BLaER1 treated with 17β-estradiol and CSF1 and Interleukin-3, amounts not matched to agents 10 nM and 100 nM (cell line): ENCODE measurements around the gene DMRT1.
"Not testable (repeated sequence)": the region's sequence is repeated elsewhere in the genome, so short reads cannot be mapped to it uniquely, and the experiment has no call there.

ENCODE experiments used
- H3K27ac ChIP-seq, 11 experiments: shearing (Covaris generic); formaldehyde crosslinking; 2 replicates each; pipeline ENCODE4 v1.8.1; 2022
- H3K27me3 ChIP-seq, 11 experiments: shearing (Covaris generic); formaldehyde crosslinking; 2 replicates each; pipeline ENCODE4 v1.8.1; 2022
- H3K36me3 ChIP-seq, 11 experiments: shearing (Covaris generic); formaldehyde crosslinking; 2 replicates each; pipeline ENCODE4 v1.8.1; 2022
- H3K4me1 ChIP-seq, 10 experiments: shearing (Covaris generic); formaldehyde crosslinking; 2 replicates each; pipeline ENCODE4 v1.8.1; 2022
- H3K4me2 ChIP-seq, 11 experiments: shearing (Covaris generic); formaldehyde crosslinking; 2 replicates each; pipeline ENCODE4 v1.8.1; 2022
- H3K4me3 ChIP-seq, 10 experiments: shearing (Covaris generic); formaldehyde crosslinking; 2 replicates each; pipeline ENCODE4 v1.8.1; 2022
- H3K9ac ChIP-seq, 11 experiments: shearing (Covaris generic); formaldehyde crosslinking; 2 replicates each; pipeline ENCODE4 v1.8.1; 2022
- H3K9me3 ChIP-seq, 11 experiments: shearing (Covaris generic); formaldehyde crosslinking; replicated peaks in 1 of 11; 2 replicates each; pipeline ENCODE4 v1.8.1; 2022
- H4K20me1 ChIP-seq, 11 experiments: shearing (Covaris generic); formaldehyde crosslinking; 2 replicates each; pipeline ENCODE4 v1.8.1; 2022
- Cebpa-rat ChIP-seq, 11 experiments: shearing (Covaris generic); IDR thresholded peaks; 2 replicates each; pipeline ENCODE4 v1.8.1; 2022

DMRT1 gene

DNA sequence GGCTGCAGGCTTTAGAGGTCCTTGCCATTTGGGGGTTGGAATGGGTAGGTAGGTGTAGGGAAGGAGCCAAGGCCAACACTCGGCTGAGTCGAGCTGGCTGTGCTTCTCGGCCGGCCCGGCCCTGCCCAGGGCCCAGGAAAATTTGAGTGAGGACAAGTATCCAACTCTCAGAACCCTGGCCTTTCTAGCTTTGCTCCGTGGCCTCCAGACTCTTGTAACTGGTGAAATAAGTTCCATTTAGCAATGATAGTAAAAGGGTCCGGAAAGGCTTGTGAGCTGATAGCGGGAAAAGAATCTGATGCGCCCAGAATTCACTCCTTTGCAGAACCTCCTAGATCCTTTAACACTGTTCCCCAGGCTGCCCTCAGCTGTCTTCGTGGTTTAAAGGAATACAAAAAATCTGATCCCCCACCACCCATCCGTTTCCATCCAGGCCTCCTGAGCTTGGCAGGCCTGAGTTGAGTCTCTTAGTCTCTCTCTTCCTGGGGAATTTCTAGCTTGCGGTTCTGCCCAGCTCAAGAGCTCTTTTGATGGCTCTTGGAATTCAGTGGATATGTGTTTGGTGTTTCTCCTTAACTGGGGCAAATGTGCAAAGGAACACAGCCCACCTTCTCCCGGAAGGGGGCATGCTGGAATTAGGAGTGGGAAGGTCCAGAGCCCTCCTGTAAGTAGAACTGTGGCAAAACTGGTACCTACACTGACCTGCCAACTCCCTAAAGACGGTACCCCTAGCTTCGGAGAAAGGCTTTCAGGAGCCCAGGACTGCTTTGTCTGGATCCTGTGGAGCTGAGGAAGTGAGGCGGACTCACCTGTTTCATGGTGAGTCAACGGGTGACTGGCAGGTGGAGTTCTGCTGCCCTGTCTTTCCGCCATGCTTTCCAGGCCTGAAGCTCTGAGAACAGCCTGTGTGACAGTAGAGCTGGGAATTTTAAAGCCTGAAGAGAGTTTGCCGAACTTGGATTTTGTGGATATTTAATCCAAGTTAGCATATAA lies 136.6 kb downstream of the DMRT1 start:
- Histone ChIP-seq H3K4me2 (no peak overlapping the region), H3K36me3 (no peaks in the 10 kb centered on the region), H3K27me3 (peaks cover 91 to 99% (median 97%) of the 10 kb centered on the region in 11 experiments), H3K4me1 (0 out of 20 replicates have a peak, but pooled peaks cover 0 to 3% (median 0%) of the 10 kb centered on the region in 10 experiments), H3K9me3 (peaks cover 47 to 62% (median 54%) of the 10 kb centered on the region in 11 experiments), H4K20me1 (no peaks in the 10 kb centered on the region), H3K9ac (no peak overlapping the region), H3K4me3 (no peak overlapping the region), H3K27ac (no peak overlapping the region)
- no peak for TF ChIP-seq Cebpa-rat (IDR thresholded peaks at IDR 0.05)

- no peak for TF ChIP-seq Cebpa-rat (IDR thresholded peaks at IDR 0.05)
- H3K27me3 ChIP-seq: peaks cover 77 to 86% (median 78%) of the 10 kb centered on the region in 11 experiments
Measured at GRCh38 chr9:979983-980382, 138.5 kb downstream of the DMRT1 start.

DNA sequence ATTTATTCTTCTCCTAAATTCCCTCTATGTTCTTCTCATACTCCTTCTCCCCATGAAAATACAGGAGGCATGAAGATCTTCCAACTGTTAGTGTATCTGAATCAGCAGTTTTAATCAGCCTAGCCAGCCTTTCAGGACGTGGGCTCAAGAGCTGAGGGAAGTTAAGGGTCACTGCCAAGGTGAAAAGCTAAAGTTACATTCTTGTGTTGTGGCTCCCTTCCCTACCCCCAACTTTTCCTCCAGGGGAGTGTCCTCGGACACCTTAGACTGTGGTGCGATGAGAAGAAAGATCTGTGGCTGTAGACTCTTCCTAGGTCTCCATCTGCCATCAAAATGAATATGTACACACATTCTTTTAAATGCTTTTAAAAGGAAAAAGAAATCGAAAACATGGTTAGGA lies 139.1 kb downstream of the DMRT1 start:
- Histone ChIP-seq H3K4me3 (no peak overlapping the region), H3K4me2 (no peak overlapping the region), H3K4me1 (0 out of 20 replicates have a peak, but pooled peaks cover 0 to 3% (median 0%) of the 10 kb centered on the region in 10 experiments), H4K20me1 (no peaks in the 10 kb centered on the region), H3K9me3 (peaks cover 22 to 37% (median 29%) of the 10 kb centered on the region in 11 experiments), H3K27me3 (peaks cover 70 to 79% (median 72%) of the 10 kb centered on the region in 11 experiments), H3K27ac (no peak overlapping the region), H3K36me3 (no peaks in the 10 kb centered on the region), H3K9ac (no peak overlapping the region)
- TF ChIP-seq Cebpa-rat (IDR thresholded peaks at IDR 0.05): no peak

More at GRCh38 chr9:979983-980382, 138.5 kb downstream of the DMRT1 start:
- Histone ChIP-seq H3K27ac (no peak overlapping the region), H3K9ac (no peak overlapping the region), H4K20me1 (no peaks in the 10 kb centered on the region), H3K4me2 (no peak overlapping the region), H3K36me3 (no peaks in the 10 kb centered on the region), H3K9me3 (peaks cover 28 to 43% (median 36%) of the 10 kb centered on the region in 11 experiments), H3K4me3 (no peak overlapping the region), H3K4me1 (0 out of 20 replicates have a peak, but pooled peaks cover 0 to 3% (median 0%) of the 10 kb centered on the region in 10 experiments)

DNA sequence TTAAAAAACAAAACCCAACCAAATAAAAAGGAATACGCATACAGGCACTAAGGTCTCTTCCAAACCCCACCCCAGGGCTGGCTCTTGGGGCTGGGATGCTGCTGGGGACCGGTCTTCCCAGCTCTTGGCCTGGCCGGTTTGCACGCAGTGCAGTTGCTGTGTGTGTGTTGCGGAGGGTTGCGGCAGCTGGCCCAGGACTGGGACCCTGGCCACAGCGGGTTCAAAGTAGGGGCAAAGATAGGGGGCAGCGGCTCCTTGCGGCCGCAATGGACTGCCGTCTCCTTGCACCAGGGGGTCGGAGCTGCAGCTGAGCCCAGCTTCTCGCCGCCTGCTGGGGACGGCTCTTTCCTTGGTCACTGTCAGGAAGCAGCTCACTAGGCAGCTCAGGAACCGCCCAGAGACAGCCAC lies 140.0 kb downstream of the DMRT1 start:
- 0 out of 20 replicates have a peak, but pooled peaks cover 0 to 3% (median 0%) of the 10 kb centered on the region in 10 experiments for H3K4me1 ChIP-seq
- H3K27me3 ChIP-seq: peaks cover 62 to 71% (median 63%) of the 10 kb centered on the region in 11 experiments
- H4K20me1 ChIP-seq: no peaks in the 10 kb centered on the region
- H3K27ac ChIP-seq: no peak overlapping the region
- H3K4me3 ChIP-seq: no peak overlapping the region
- no peak overlapping the region for H3K4me2 ChIP-seq
- TF ChIP-seq Cebpa-rat (IDR thresholded peaks at IDR 0.05): no peak
- no peak overlapping the region for H3K9ac ChIP-seq
- no peaks in the 10 kb centered on the region for H3K36me3 ChIP-seq
- H3K9me3 ChIP-seq: peaks cover 14 to 30% (median 21%) of the 10 kb centered on the region in 11 experiments

- Histone ChIP-seq H3K9me3 (peaks cover 3 to 19% (median 10%) of the 10 kb centered on the region in 11 experiments), H3K27me3 (peaks cover 51 to 60% (median 52%) of the 10 kb centered on the region in 11 experiments)
- no peak for TF ChIP-seq Cebpa-rat (IDR thresholded peaks at IDR 0.05)
Measured at GRCh38 chr9:982394-983230, 141.1 kb downstream of the DMRT1 start.

GRCh38 chr9:994005-994404 lies 152.5 kb downstream of the DMRT1 start:
- Histone ChIP-seq H3K4me3 (no peak overlapping the region), H3K4me1 (peaks cover 0 to 26% (median 16%) of the 10 kb centered on the region in 10 experiments; a peak in 15 of 20 replicates), H3K27ac (no peak overlapping the region), H3K9ac (no peak overlapping the region), H3K36me3 (no peaks in the 10 kb centered on the region), H3K4me2 (peak overlapping the region in 9 of 11 experiments; percentile 4 to 58 (median 32); a peak in 14 of 22 replicates), H4K20me1 (no peaks in the 10 kb centered on the region), H3K27me3 (no peaks in the 10 kb centered on the region), H3K9me3 (peaks cover 0 to 11% (median 3%) of the 10 kb centered on the region in 11 experiments; a peak in 11 of 22 replicates)
- no peak for TF ChIP-seq Cebpa-rat (IDR thresholded peaks at IDR 0.05)

More at GRCh38 chr9:982394-983230, 141.1 kb downstream of the DMRT1 start:
- H3K4me1 ChIP-seq: 0 out of 20 replicates have a peak, but pooled peaks cover 0 to 3% (median 0%) of the 10 kb centered on the region in 10 experiments
- H3K27ac ChIP-seq: no peak overlapping the region
- no peak overlapping the region for H3K4me2 ChIP-seq
- H3K4me3 ChIP-seq: no peak overlapping the region
- H4K20me1 ChIP-seq: no peaks in the 10 kb centered on the region
- no peaks in the 10 kb centered on the region for H3K36me3 ChIP-seq
- no peak overlapping the region for H3K9ac ChIP-seq

GRCh38 chr9:995192-995591 lies 153.7 kb downstream of the DMRT1 start:
- no peaks in the 10 kb centered on the region for H3K27me3 ChIP-seq
- H3K9me3 ChIP-seq: peaks cover 0 to 13% (median 4%) of the 10 kb centered on the region in 11 experiments; a peak in 11 of 22 replicates
- peaks cover 0 to 32% (median 16%) of the 10 kb centered on the region in 10 experiments; a peak in 15 of 20 replicates for H3K4me1 ChIP-seq
- H3K4me2 ChIP-seq: no peak overlapping the region
- H4K20me1 ChIP-seq: no peaks in the 10 kb centered on the region
- no peaks in the 10 kb centered on the region for H3K36me3 ChIP-seq
- TF ChIP-seq Cebpa-rat (IDR thresholded peaks at IDR 0.05): no peak
- H3K27ac ChIP-seq: no peak overlapping the region
- H3K9ac ChIP-seq: no peak overlapping the region
- no peak overlapping the region for H3K4me3 ChIP-seq

GRCh38 chr9:995781-996180 lies 154.3 kb downstream of the DMRT1 start:
- H3K27ac ChIP-seq: no peak overlapping the region
- no peaks in the 10 kb centered on the region for H3K36me3 ChIP-seq

GRCh38 chr9:998299-999110 lies 157.0 kb downstream of the DMRT1 start:
- Histone ChIP-seq H3K4me1 (peaks cover 0 to 24% (median 11%) of the 10 kb centered on the region in 10 experiments; a peak in 13 of 20 replicates), H3K9me3 (peaks cover 0 to 13% (median 4%) of the 10 kb centered on the region in 11 experiments; a peak in 11 of 22 replicates)
- H3K4me2 ChIP-seq, H3K27ac ChIP-seq, H3K36me3 ChIP-seq, H4K20me1 ChIP-seq, H3K9ac ChIP-seq, H3K4me3 ChIP-seq, H3K27me3 ChIP-seq: not testable (repeated sequence)

More at GRCh38 chr9:995781-996180, 154.3 kb downstream of the DMRT1 start:
- Histone ChIP-seq H3K4me1 (peaks cover 0 to 36% (median 16%) of the 10 kb centered on the region in 10 experiments; a peak in 15 of 20 replicates), H3K4me3 (no peak overlapping the region), H3K9ac (no peak overlapping the region), H3K27me3 (no peaks in the 10 kb centered on the region), H4K20me1 (no peaks in the 10 kb centered on the region), H3K4me2 (no peak overlapping the region), H3K9me3 (peaks cover 0 to 13% (median 4%) of the 10 kb centered on the region in 11 experiments; a peak in 11 of 22 replicates)
- TF ChIP-seq Cebpa-rat (IDR thresholded peaks at IDR 0.05): no peak
